Tibial nerve (tissue), 4 donors: ENCODE results near the gene MARCHF6. TPM values are rescaled to one million over a fixed set of nuclear protein-coding genes. Genes with fewer than 3 reads are reported as not detected.

Source experiments
- DNase-seq, 2 donors: peaks; one replicate each; pipeline ENCODE4 v3.0.0-alpha.2; 2019; ENCODE audit warnings: low spot score in 2 of 2
- H3K27ac ChIP-seq, 4 donors: fragments of 200-600 bp; sonication (generic) in 3 of 4; one replicate each; pipeline ENCODE4 v1.5.1; 2017 to 2019; ENCODE audit warnings: mild to moderate bottlenecking in 1 of 4
- H3K27me3 ChIP-seq, 2 donors: fragments of 200-600 bp; sonication (generic) in 1 of 2; one replicate each; pipeline versions ENCODE4 v1.5.1 to v1.6.0; 2017 to 2019
- H3K36me3 ChIP-seq, 3 donors: fragments of 200-600 bp; sonication (generic); one replicate each; pipeline ENCODE4 v1.5.1; 2018 to 2019
- H3K4me1 ChIP-seq, 4 donors: fragments of 200-600 bp; sonication (generic) in 3 of 4; one replicate each; pipeline ENCODE4 v1.5.1; 2017 to 2019
- H3K4me3 ChIP-seq, 4 donors: fragments of 200-600 bp; sonication (generic) in 3 of 4; one replicate each; pipeline ENCODE4 v1.5.1; 2017 to 2019; ENCODE audit warnings: mild to moderate bottlenecking in 1 of 4, moderate library complexity in 1 of 4
- H3K9me3 ChIP-seq, 4 donors: fragments of 200-600 bp; sonication (generic) in 3 of 4; one replicate each; pipeline ENCODE4 v1.5.1; 2017 to 2019
- CTCF ChIP-seq, 5 experiments: fragments of 200-600 bp in 3 of 5; fragments of 450-650 bp in 2 of 5; sonication (generic) in 3 of 5; IDR thresholded peaks; one replicate each; pipeline ENCODE4 v1.5.1; 2016 to 2019; ENCODE audit warnings: antibody characterized with exemption in 5 of 5, mild to moderate bottlenecking in 3 of 5, moderate library complexity in 2 of 5
- EP300 ChIP-seq, 2 donors: sonication (generic); formaldehyde crosslinking; IDR thresholded peaks; one replicate each; pipeline ENCODE4 v1.6.1; 2017; ENCODE audit warnings: antibody characterized with exemption in 2 of 2, mild to moderate bottlenecking in 1 of 2
- POLR2A ChIP-seq, 2 donors: fragments of 450-650 bp; IDR thresholded peaks; one replicate each; pipeline ENCODE4 v1.6.1; 2017; ENCODE audit warnings: antibody characterized with exemption in 2 of 2, mild to moderate bottlenecking in 2 of 2, moderate library complexity in 2 of 2
- WGBS, 2 donors: methylation state at CpG; one replicate each; pipeline ENCODE4 v1.1.5; 2018; 5-methylcytosine and 5-hydroxymethylcytosine counted together
- total RNA-seq, 4 donors: library from RNA; depleted of rRNA; stranded (reverse); fragments of >200 nt; gene quantifications; one replicate each; pipeline ENCODE4 v1.1.0, GENCODE V29; 2016

Gene MARCHF6
- total RNA-seq, 4 donors from 2014 or later: 70.2 to 127 (median 110) TPM

DNA sequence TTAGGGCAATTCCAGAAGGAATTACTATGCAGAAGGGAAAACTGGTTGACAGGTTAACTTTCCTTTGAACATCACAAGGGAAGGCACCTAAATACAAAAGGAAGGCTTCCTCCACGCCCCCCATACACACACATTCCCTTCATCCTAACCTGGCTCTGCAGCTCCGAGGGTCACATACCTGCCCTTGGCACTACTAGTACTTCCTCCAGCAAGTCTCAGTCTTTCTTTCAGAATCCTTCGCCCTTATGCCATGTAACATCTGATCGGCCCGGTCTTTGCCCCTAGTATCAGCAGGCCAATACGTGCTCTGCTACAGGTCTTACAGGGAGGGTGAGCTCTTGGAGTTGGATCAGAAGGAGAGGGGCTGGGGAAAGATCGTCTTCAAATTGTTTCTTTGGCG lies 1.6 kb upstream of the MARCHF6 start:
- peaks cover 0 to 35% (median 7%) of the 10 kb centered on the region in 4 donors for H3K4me1 ChIP-seq
- H3K36me3 ChIP-seq: no peaks in the 10 kb centered on the region
- no peak overlapping the region for H3K4me3 ChIP-seq
- H3K27ac ChIP-seq: peak overlapping the region in 3 of 4 donors; percentile 95 to 100 (median 96)
- H3K9me3 ChIP-seq: no peaks in the 10 kb centered on the region
- no peak for TF ChIP-seq CTCF (IDR thresholded peaks at IDR 0.05)
- TF ChIP-seq POLR2A (IDR thresholded peaks at IDR 0.05): no peak
- TF ChIP-seq EP300 (IDR thresholded peaks at IDR 0.05): no peak
- no peaks in the 10 kb centered on the region for H3K27me3 ChIP-seq
- WGBS, 2 donors: 85 to 88% methylated on average over 8 of the region's 8 CpGs
- DNase-seq: no peak

GRCh38 chr5:10352430-10353240 lies 860 bp upstream of the MARCHF6 start:
- DNase-seq: no peak
- peak overlapping the region; percentile 65 to 99 (median 84) for H3K4me3 ChIP-seq
- TF ChIP-seq CTCF (IDR thresholded peaks at IDR 0.05): no peak
- TF ChIP-seq EP300 (IDR thresholded peaks at IDR 0.05): no peak
- no peak for TF ChIP-seq POLR2A (IDR thresholded peaks at IDR 0.05)
- H3K27me3 ChIP-seq: no peaks in the 10 kb centered on the region
- no peaks in the 10 kb centered on the region for H3K36me3 ChIP-seq
- 19 to 23% methylated on average over 18 to 19 of the region's 19 CpGs for WGBS, 2 donors
- H3K9me3 ChIP-seq: no peaks in the 10 kb centered on the region
- H3K4me1 ChIP-seq: peaks cover 0 to 42% (median 10%) of the 10 kb centered on the region in 4 donors
- peak overlapping the region; percentile 95 to 100 (median 97) for H3K27ac ChIP-seq

- WGBS, 2 donors: 2% methylated on average over 34 to 36 of the region's 54 CpGs
- Histone ChIP-seq H3K27ac (peak overlapping the region; percentile 95 to 100 (median 97)), H3K4me3 (peak overlapping the region; percentile 65 to 99 (median 84)), H3K36me3 (no peaks in the 10 kb centered on the region), H3K9me3 (no peaks in the 10 kb centered on the region), H3K4me1 (peaks cover 0 to 54% (median 10%) of the 10 kb centered on the region in 4 donors), H3K27me3 (no peaks in the 10 kb centered on the region)
- TF ChIP-seq EP300 (IDR thresholded peaks at IDR 0.05) (peak in 1 of 2 donors; percentile 7), POLR2A (IDR thresholded peaks at IDR 0.05) (no peak), CTCF (IDR thresholded peaks at IDR 0.05) (no peak)
- DNase-seq: peak in 1 of 2 donors; percentile 44
Measured at GRCh38 chr5:10354048-10354872, 765 bp downstream of the MARCHF6 start.

- TF ChIP-seq EP300 (IDR thresholded peaks at IDR 0.05) (no peak), CTCF (IDR thresholded peaks at IDR 0.05) (no peak), POLR2A (IDR thresholded peaks at IDR 0.05) (no peak)
- Histone ChIP-seq H3K4me3 (peak overlapping the region; percentile 65 to 99 (median 84)), H3K9me3 (no peaks in the 10 kb centered on the region), H3K27me3 (no peaks in the 10 kb centered on the region), H3K4me1 (peaks cover 0 to 56% (median 11%) of the 10 kb centered on the region in 4 donors), H3K27ac (peak overlapping the region in 3 of 4 donors; percentile 95 to 100 (median 96)), H3K36me3 (no peaks in the 10 kb centered on the region)
- no peak for DNase-seq
- 32 to 35% methylated on average over 16 of the region's 16 CpGs for WGBS, 2 donors
Measured at GRCh38 chr5:10355071-10355889, 1.8 kb downstream of the MARCHF6 start.
